Measurements from ENCODE around the gene TMEM171. TPM values are rescaled to one million over a fixed set of nuclear protein-coding genes. Genes with fewer than 3 reads are reported as not detected.

Gene TMEM171
- total and polyA plus RNA-seq, 8 donors: 0.16 to 0.87 (median 0.27) TPM; not detected in 1

GRCh38 chr5:73174100-73174815 is 53.9 kb downstream of the TMEM171 start:
- no peaks in the 10 kb centered on the region for H3K27me3 ChIP-seq
- TF ChIP-seq CTCF (IDR thresholded peaks at IDR 0.05): no peak
- no peak for DNase-seq
- no peak for FAIRE-seq
- H3K36me3 ChIP-seq: no peaks in the 10 kb centered on the region
- no peak for ATAC-seq
- no peaks in the 10 kb centered on the region for H3K9me3 ChIP-seq
- no peak overlapping the region for H3K27ac ChIP-seq
- WGBS, 2 donors: 67 to 77% methylated on average over 8 of the region's 8 CpGs
- no peaks in the 10 kb centered on the region for H3K4me1 ChIP-seq
- H3K4me3 ChIP-seq: no peak overlapping the region
- intact Hi-C loops (cut with DNase I): no loop called here

- Histone ChIP-seq H3K4me3 (no peak overlapping the region), H3K9me3 (no peaks in the 10 kb centered on the region), H3K27me3 (no peaks in the 10 kb centered on the region), H3K4me1 (no peaks in the 10 kb centered on the region), H3K27ac (no peak overlapping the region), H3K36me3 (no peaks in the 10 kb centered on the region)
- intact Hi-C loops (cut with DNase I): no loop called here
- WGBS, 2 donors: 48 to 66% methylated on average over 2 of the region's 2 CpGs
- TF ChIP-seq CTCF (IDR thresholded peaks at IDR 0.05): no peak
- ATAC-seq (peak in 3 of 4 donors; percentile 44 to 63 (median 60)), DNase-seq (peak in 2 of 6 donors; percentile 23 to 38), FAIRE-seq (no peak)
These were observed 55.9 kb downstream of the TMEM171 start for GRCh38 chr5:73176250-73176649.

- peaks cover 0 to 4% (median 0%) of the 10 kb centered on the region in 3 donors for H3K4me1 ChIP-seq
- DNase-seq (no peak), FAIRE-seq (no peak), ATAC-seq (no peak)
- H3K27me3 ChIP-seq: no peaks in the 10 kb centered on the region
- H3K9me3 ChIP-seq: no peaks in the 10 kb centered on the region
- intact Hi-C loops (cut with DNase I): no loop called here
- no peak overlapping the region for H3K27ac ChIP-seq
- no peak for TF ChIP-seq CTCF (IDR thresholded peaks at IDR 0.05)
- no peaks in the 10 kb centered on the region for H3K36me3 ChIP-seq
- 92 to 94% methylated on average over 5 of the region's 5 CpGs for WGBS, 2 donors
- no peak overlapping the region for H3K4me3 ChIP-seq
These were observed 57.9 kb downstream of the TMEM171 start for GRCh38 chr5:73178265-73178664.

GRCh38 chr5:73179730-73180129 is 59.4 kb downstream of the TMEM171 start:
- Histone ChIP-seq H3K4me1 (peaks cover 0 to 4% (median 0%) of the 10 kb centered on the region in 3 donors), H3K36me3 (no peaks in the 10 kb centered on the region), H3K4me3 (no peak overlapping the region), H3K9me3 (no peaks in the 10 kb centered on the region), H3K27ac (no peak overlapping the region), H3K27me3 (no peaks in the 10 kb centered on the region)
- WGBS, 2 donors: 30% methylated on average over 3 of the region's 3 CpGs
- ATAC-seq (peak in 2 of 4 donors; percentile 34 to 41), DNase-seq (no peak), FAIRE-seq (no peak)
- no peak for TF ChIP-seq CTCF (IDR thresholded peaks at IDR 0.05)
- intact Hi-C loops (cut with DNase I): no loop called here

- FAIRE-seq (no peak), DNase-seq (no peak), ATAC-seq (no peak)
- H3K9me3 ChIP-seq: no peaks in the 10 kb centered on the region
- intact Hi-C loops (cut with DNase I): no loop called here
- no peaks in the 10 kb centered on the region for H3K27me3 ChIP-seq
- no peak overlapping the region for H3K4me3 ChIP-seq
- peaks cover 0 to 4% (median 0%) of the 10 kb centered on the region in 3 donors for H3K4me1 ChIP-seq
- no peak overlapping the region for H3K27ac ChIP-seq
- TF ChIP-seq CTCF (IDR thresholded peaks at IDR 0.05): no peak
- H3K36me3 ChIP-seq: no peaks in the 10 kb centered on the region
These were observed 60.2 kb downstream of the TMEM171 start for GRCh38 chr5:73180566-73180965.

Data from pancreas (tissue), 10 donors.